H1 (cell line): Measurements from ENCODE around the gene LENG1. TPM values are rescaled to one million over a fixed set of nuclear protein-coding genes. Genes with fewer than 3 reads are reported as not detected.
A peak's percentile ranks its signal among the peaks of the same experiment; 100 is the strongest.

Source experiments
- CTCF ChIA-PET: fragments of 300-600 bp; sonication (Branson Sonifier 250); formaldehyde crosslinking; loops from one replicate; lab custom pipeline; 2021; ENCODE audit not compliant: partially characterized antibody; lab: Charles Lee
- POLR2A ChIA-PET: fragments of 300-600 bp; sonication (Branson Sonifier 250); formaldehyde crosslinking; loops from one replicate; lab custom pipeline; 2021; ENCODE audit warnings: inconsistent platforms; ENCODE audit not compliant: partially characterized antibody; lab: Charles Lee
- DNase-seq, 2 experiments: peaks; one replicate each; pipeline versions ENCODE4 v3.0.0 to v3.0.0-alpha.2; 2010 to 2022; ENCODE audit warnings: low spot score in 2 of 2, low read depth in 1 of 2, mixed read lengths in 1 of 2
- FAIRE-seq: peaks from 2 replicates; lab custom pipeline; 2011; peaks lifted over from hg19 to GRCh38; lab: Jason Lieb, UNC
- H2AFZ ChIP-seq: 2 replicates; pipeline ENCODE4 v1.8.1; 2012; ENCODE audit warnings: low read length, inconsistent platforms
- H2AK5ac ChIP-seq: 2 replicates; pipeline ENCODE4 v1.6.1; 2013; ENCODE audit warnings: low read depth, low read length
- H2BK120ac ChIP-seq: replicated peaks from 2 replicates; pipeline ENCODE3; 2013; ENCODE audit warnings: low read depth, low read length, inconsistent platforms
- H2BK12ac ChIP-seq: 2 replicates; pipeline ENCODE4 v1.6.1; 2013; ENCODE audit warnings: low read depth, low read length
- H2BK15ac ChIP-seq: 2 replicates; pipeline ENCODE4 v1.6.1; 2013; ENCODE audit warnings: low read length
- H2BK20ac ChIP-seq: 2 replicates; pipeline ENCODE4 v1.6.1; 2013; ENCODE audit warnings: low read length
- H2BK5ac ChIP-seq: 2 replicates; pipeline ENCODE4 v1.6.1; 2013; ENCODE audit warnings: low read depth, low read length
- H3K14ac ChIP-seq: 2 replicates; pipeline ENCODE4 v1.6.1; 2013; ENCODE audit warnings: inconsistent platforms; ENCODE audit not compliant: insufficient read length
- H3K18ac ChIP-seq: 2 replicates; pipeline ENCODE4 v1.6.1; 2013; ENCODE audit warnings: low read length; ENCODE audit errors: extremely low read depth
- H3K23ac ChIP-seq: 2 replicates; pipeline ENCODE4 v1.6.1; 2013; ENCODE audit warnings: inconsistent platforms; ENCODE audit not compliant: insufficient read length
- H3K23me2 ChIP-seq: 2 replicates; pipeline ENCODE4 v1.6.1; 2013; ENCODE audit warnings: low read depth, low read length
- H3K27ac ChIP-seq: 2 replicates; pipeline ENCODE4 v1.6.1; 2011; ENCODE audit warnings: low read depth, low read length, inconsistent platforms
- H3K27me3 ChIP-seq, 4 experiments: replicated peaks in 1 of 4; 1 replicate in 1 of 4; 2 replicates in 3 of 4; pipeline versions ENCODE4 v1.6.1 to v1.8.1; 2011 to 2013; ENCODE audit warnings: low read length in 3 of 4, mild to moderate bottlenecking in 3 of 4, inconsistent platforms in 2 of 4, mixed read lengths in 2 of 4, moderate library complexity in 1 of 4; ENCODE audit not compliant: control insufficient read depth in 3 of 4, insufficient read depth in 3 of 4; ENCODE audit errors: extremely low read depth in 1 of 4
- H3K36me3 ChIP-seq, 4 experiments: 2 replicates each; pipeline versions ENCODE4 v1.6.1 to v1.8.1; 2011 to 2013; ENCODE audit warnings: mild to moderate bottlenecking in 4 of 4, low read length in 3 of 4, moderate library complexity in 2 of 4, control low read depth in 1 of 4, inconsistent platforms in 1 of 4; ENCODE audit not compliant: insufficient read depth in 4 of 4, control insufficient read depth in 2 of 4
- H3K4ac ChIP-seq: replicated peaks from 2 replicates; pipeline ENCODE3; 2013; ENCODE audit warnings: low read length, low read depth, mixed read lengths, inconsistent platforms; ENCODE audit not compliant: insufficient read length
- H3K4me1 ChIP-seq, 4 experiments: replicated peaks in 1 of 4; 1 replicate in 1 of 4; 2 replicates in 3 of 4; pipeline versions ENCODE4 v1.6.1 to v1.8.1; 2011 to 2013; ENCODE audit warnings: low read length in 3 of 4, inconsistent platforms in 2 of 4, mixed read lengths in 1 of 4; ENCODE audit not compliant: insufficient read depth in 4 of 4, control insufficient read depth in 3 of 4
- H3K4me2 ChIP-seq, 2 experiments: 2 replicates each; pipeline versions ENCODE4 v1.6.1 to v1.8.1; 2011 to 2013; ENCODE audit warnings: low read depth in 2 of 2, low read length in 2 of 2, control low read depth in 1 of 2, inconsistent platforms in 1 of 2, mild to moderate bottlenecking in 1 of 2; ENCODE audit not compliant: insufficient read depth in 1 of 2
- H3K4me3 ChIP-seq, 4 experiments: fragments of 200-600, 300-600 bp in 1 of 4; sonication (generic), shearing (Covaris generic), sonication (Bioruptor Twin) in 1 of 4; 2 replicates each; pipeline versions ENCODE4 v1.5.1 to v1.8.1; 2011 to 2016; ENCODE audit warnings: low read length in 4 of 4, low read depth in 3 of 4, control low read depth in 2 of 4, inconsistent platforms in 2 of 4, mild to moderate bottlenecking in 2 of 4, mixed read lengths in 1 of 4, moderate library complexity in 1 of 4; ENCODE audit not compliant: insufficient read depth in 2 of 4; ENCODE audit errors: extremely low read depth in 1 of 4
- H3K56ac ChIP-seq: replicated peaks from 2 replicates; pipeline ENCODE3; 2013; ENCODE audit warnings: low read depth, mild to moderate bottlenecking, mixed read lengths, low read length, inconsistent platforms; ENCODE audit not compliant: insufficient read length
- H3K79me1 ChIP-seq: 2 replicates; pipeline ENCODE4 v1.6.1; 2013; ENCODE audit warnings: low read depth, low read length, control low read depth
- H3K79me2 ChIP-seq, 2 experiments: 2 replicates each; pipeline versions ENCODE4 v1.6.1 to v1.8.1; 2012 to 2013; ENCODE audit warnings: low read length in 2 of 2, mild to moderate bottlenecking in 2 of 2, inconsistent platforms in 1 of 2; ENCODE audit not compliant: insufficient read depth in 2 of 2, control insufficient read depth in 1 of 2
- H3K9ac ChIP-seq, 4 experiments: replicated peaks in 1 of 4; 1 replicate in 1 of 4; 2 replicates in 3 of 4; pipeline versions ENCODE4 v1.6.1 to v1.8.1; 2011 to 2013; ENCODE audit warnings: low read depth in 3 of 4, low read length in 3 of 4, control low read depth in 2 of 4, mild to moderate bottlenecking in 2 of 4, moderate library complexity in 2 of 4, inconsistent platforms in 1 of 4; ENCODE audit errors: extremely low read depth in 1 of 4
- H3K9me3 ChIP-seq, 2 experiments: 2 replicates each; pipeline versions ENCODE4 v1.6.1 to v1.8.1; 2012 to 2013; ENCODE audit warnings: mild to moderate bottlenecking in 2 of 2, moderate library complexity in 2 of 2, control low read depth in 1 of 2, inconsistent platforms in 1 of 2, low read depth in 1 of 2, low read length in 1 of 2, mixed read lengths in 1 of 2; ENCODE audit not compliant: insufficient read depth in 2 of 2
- H4K20me1 ChIP-seq, 2 experiments: replicated peaks in 1 of 2; 2 replicates each; pipeline versions ENCODE3 to v1.8.1; 2011 to 2013; ENCODE audit warnings: inconsistent platforms in 2 of 2, low read length in 2 of 2, mild to moderate bottlenecking in 1 of 2; ENCODE audit not compliant: insufficient read depth in 2 of 2, control insufficient read depth in 1 of 2
- H4K5ac ChIP-seq: 2 replicates; pipeline ENCODE4 v1.6.1; 2013; ENCODE audit warnings: low read length, low read depth, mixed read lengths, inconsistent platforms; ENCODE audit not compliant: insufficient read length
- H4K8ac ChIP-seq: 2 replicates; pipeline ENCODE4 v1.8.0; 2013; ENCODE audit warnings: mild to moderate bottlenecking, moderate library complexity, low read length, inconsistent platforms; ENCODE audit not compliant: insufficient read depth; ENCODE audit errors: extremely low read depth
- H4K91ac ChIP-seq: replicated peaks from 2 replicates; pipeline ENCODE3; 2013; ENCODE audit warnings: low read length, mixed read lengths, inconsistent platforms; ENCODE audit not compliant: insufficient read length
- CEBPB ChIP-seq: IDR thresholded peaks from 2 replicates; pipeline ENCODE4 v1.6.1; 2012; ENCODE audit warnings: low read depth, low read length
- CHD1 ChIP-seq: IDR thresholded peaks from 2 replicates; pipeline ENCODE4 v1.6.1; 2012; ENCODE audit warnings: low read depth, low read length, improper control_type of control experiment
- HDAC2 ChIP-seq, 2 experiments: fragments of 300-600 bp in 1 of 2; sonication (generic) in 1 of 2; IDR thresholded peaks; 2 replicates each; pipeline ENCODE4 v1.6.1; 2011 to 2012; ENCODE audit warnings: low read depth in 2 of 2, low read length in 2 of 2, mild to moderate bottlenecking in 2 of 2, moderate library complexity in 2 of 2, borderline replicate concordance in 1 of 2, inconsistent platforms in 1 of 2
- NRF1 ChIP-seq: IDR thresholded peaks from 2 replicates; pipeline ENCODE4 v1.6.1; 2011; ENCODE audit warnings: mild to moderate bottlenecking, low read depth, low read length, improper control_type of control experiment
- SIRT6 ChIP-seq: IDR thresholded peaks from one replicate; pipeline ENCODE4 v1.7.1; 2012; ENCODE audit warnings: low read length, inconsistent platforms
- SP1 ChIP-seq: IDR thresholded peaks from 2 replicates; pipeline ENCODE4 v1.6.1; 2011; ENCODE audit warnings: low read depth, low read length
- WGBS, 2 experiments: shearing (Covaris generic) in 1 of 2; methylation state at CpG; one replicate each; pipeline versions ENCODE4 v1.1.6 to v1.1.7; 2013 to 2015; ENCODE audit warnings: low lambda C conversion rate in 2 of 2, mixed read lengths in 2 of 2, inconsistent platforms in 1 of 2, low coverage in 1 of 2, missing lambda C conversion rate in 1 of 2; ENCODE audit not compliant: insufficient replicate concordance in 2 of 2, insufficient coverage in 1 of 2, insufficient read length in 1 of 2; ENCODE audit errors: extremely low coverage in 1 of 2, missing lambda C conversion rate in 1 of 2; 5-methylcytosine and 5-hydroxymethylcytosine counted together
- polyA plus RNA-seq, 7 experiments: library from polyadenylated mRNA; depleted of rRNA in 3 of 7; stranded (reverse) in 5 of 7; unstranded in 2 of 7; fragments of >200 nt in 5 of 7; fragments of 200-250 nt in 2 of 7; gene quantifications; 1 replicate in 5 of 7; 2 replicates in 1 of 7; 4 replicates in 1 of 7; pipeline versions ENCODE4 v1.2.1 to v1.2.3, GENCODE V29; 2011 to 2013; ENCODE audit warnings: missing spikeins in 2 of 7, mixed read lengths in 2 of 7
- total RNA-seq: library from RNA; stranded (reverse); fragmentation: NEBNext Ultra II Directional; extraction: Animal tissue kit (Norgen Biotek cat#: 25700); gene quantifications from 2 replicates; pipeline ENCODE4 v1.2.1, GENCODE V29; 2021

Gene LENG1
- total and polyA plus RNA-seq, 2 of the 8 experiments (the other 6 are each of a cell fraction or from before 2014, with no cell fraction given), result 1.2 to 4.4 TPM

- TF ChIP-seq CHD1 (no peak), NRF1 (no peak), CEBPB (0 out of 2 replicates have a peak, but pooled peaks have one; percentile 10), SIRT6 (no peak), HDAC2 (IDR thresholded peaks at IDR 0.05; ENCODE audit: borderline replicate concordance in 1 of 2, low read depth in 2 of 2, low read length in 2 of 2) (no peak), SP1 (no peak)
- Histone ChIP-seq H3K9ac (peak overlapping the region; percentile 98 to 99 (median 98)), H2BK15ac (no peak overlapping the region), H2BK120ac (no peak overlapping the region), H3K4ac (no peak overlapping the region), H3K18ac (no peak overlapping the region), H3K4me2 (peak overlapping the region; percentile 60 to 90), H3K79me1 (peaks cover 14% of the 10 kb centered on the region), H4K20me1 (peaks cover 46 to 51% of the 10 kb centered on the region in 2 experiments), H4K8ac (no peak overlapping the region), H3K56ac (no peak overlapping the region), H3K36me3 (peaks cover 41 to 58% (median 51%) of the 10 kb centered on the region in 4 experiments), H3K4me1 (peaks cover 12 to 25% (median 17%) of the 10 kb centered on the region in 4 experiments), H3K27ac (no peak overlapping the region), H3K23ac (no peak overlapping the region), H3K14ac (no peak overlapping the region), H3K9me3 (no peaks in the 10 kb centered on the region), H2AK5ac (no peak overlapping the region), H4K5ac (no peak overlapping the region), H2BK12ac (no peak overlapping the region), H3K79me2 (peaks cover 32 to 64% of the 10 kb centered on the region in 2 experiments), H2BK20ac (no peak overlapping the region), H3K23me2 (peaks cover 20% of the 10 kb centered on the region), H2AFZ (no peak overlapping the region), H2BK5ac (no peak overlapping the region), H3K27me3 (no peaks in the 10 kb centered on the region), H4K91ac (no peak overlapping the region), H3K4me3 (peak overlapping the region; percentile 81 to 96 (median 93))
- 78% methylated on average over 13 of the region's 13 CpGs; no CpG with 5 or more reads in 1 of the 2 experiments for WGBS, 2 experiments
- POLR2A ChIA-PET, result interaction anchor here (0.9 to 28.7 kb wide), 25 partner anchors 5 to 260 kb away, joined by 3 to 909 read pairs (median 6); partner anchors contain the start of genes LILRB2, LILRB3, LILRB5 and MBOAT7
- DNase-seq (no peak), FAIRE-seq (no peak)
- CTCF ChIA-PET, result interaction anchor here (0.6 to 2.9 kb wide), 4 partner anchors 9 to 1322 kb away, joined by 3 to 7 read pairs (median 6); partner anchors contain the start of gene TMC4
Measured at GRCh38 chr19:54201980-54202379, 42.5 kb upstream of the LENG1 start.
